ENCODE measurements around the gene SLC4A3.

- TF ChIP-seq CTCF (IDR thresholded peaks at IDR 0.05) (no peak), EP300 (IDR thresholded peaks at IDR 0.05) (no peak), POLR2AphosphoS5 (IDR thresholded peaks at IDR 0.05) (no peak)
Observed at GRCh38 chr2:219593154-219593553, 34.3 kb upstream of the SLC4A3 start.

All from suprapubic skin (tissue), 4 donors.